OCI-LY7 (cell line): ENCODE results near the gene MAP3K6.

Experiments used
- CTCF ChIP-seq: fragments of 200-600 bp; sonication (generic); conservative IDR thresholded peaks from 2 replicates; pipeline ENCODE4 v1.5.1; 2014; ENCODE audit warnings: mild to moderate bottlenecking, antibody characterized with exemption, low read length, moderate library complexity, mixed read lengths
- EZH2phosphoT487 ChIP-seq: fragments of 200-600 bp; sonication (generic); IDR thresholded peaks from 2 replicates; pipeline ENCODE4 v1.6.1; 2018; ENCODE audit warnings: low read depth, borderline replicate concordance, mild to moderate bottlenecking, mixed run types, antibody characterized with exemption, low read length, moderate library complexity, mixed read lengths

DNA sequence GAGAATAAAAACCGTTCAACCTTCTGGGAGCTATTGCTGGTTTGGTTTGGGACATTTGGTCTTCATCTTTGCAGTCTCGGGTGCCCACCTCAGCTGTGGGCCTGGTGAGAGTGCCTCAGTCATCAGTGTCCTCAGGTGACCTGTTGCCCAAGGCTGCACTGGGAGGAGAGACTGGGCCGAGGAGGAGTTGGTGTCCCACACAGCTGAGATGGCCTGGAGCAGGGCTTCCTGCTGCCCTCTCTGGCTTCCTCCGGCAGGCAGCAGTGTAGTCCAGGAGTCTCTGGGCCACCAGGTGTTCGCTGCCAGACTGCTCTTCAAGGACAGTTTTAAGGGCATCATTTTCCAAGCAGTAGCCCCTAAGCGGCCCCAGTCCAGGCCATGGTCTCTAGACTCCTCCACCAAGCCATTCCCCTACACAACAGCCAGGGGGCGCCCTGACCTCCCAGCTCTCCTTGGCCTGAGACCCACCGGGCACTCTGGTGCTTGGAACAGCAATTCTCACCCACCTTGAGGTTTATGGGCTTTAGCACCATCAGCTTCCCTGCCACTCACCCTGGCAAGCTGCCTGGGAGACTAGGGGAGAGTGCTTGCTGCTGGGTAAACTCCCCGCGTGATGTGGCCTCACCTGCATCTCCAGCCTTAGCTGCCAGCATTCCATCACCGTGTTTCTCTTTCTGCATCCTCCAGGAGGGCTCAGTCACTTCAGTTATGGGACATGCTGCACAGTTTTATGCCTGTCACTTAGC lies 34.1 kb downstream of the MAP3K6 start:
- peak; percentile 91 for TF ChIP-seq CTCF
- TF ChIP-seq EZH2phosphoT487: no peak
